Measurements from ENCODE around the gene VAPA. TPM values are rescaled to one million over a fixed set of nuclear protein-coding genes. Genes with fewer than 3 reads are reported as not detected.

The VAPA gene
- total RNA-seq, 1 donor from 2014 or later: 169 TPM

GRCh38 chr18:9958861-9959399 is 45.1 kb downstream of the VAPA start:
- no peaks in the 10 kb centered on the region for H3K36me3 ChIP-seq (ENCODE audit: control insufficient read depth, insufficient read depth, low read length)
- H3K4me3 ChIP-seq (ENCODE audit: low read depth, low read length): no peak overlapping the region
- DNase-seq (ENCODE audit: low read depth): no peak
- no peaks in the 10 kb centered on the region for H3K27me3 ChIP-seq (ENCODE audit: control insufficient read depth, insufficient read depth, low read length)
- TF ChIP-seq, protein P1, sequence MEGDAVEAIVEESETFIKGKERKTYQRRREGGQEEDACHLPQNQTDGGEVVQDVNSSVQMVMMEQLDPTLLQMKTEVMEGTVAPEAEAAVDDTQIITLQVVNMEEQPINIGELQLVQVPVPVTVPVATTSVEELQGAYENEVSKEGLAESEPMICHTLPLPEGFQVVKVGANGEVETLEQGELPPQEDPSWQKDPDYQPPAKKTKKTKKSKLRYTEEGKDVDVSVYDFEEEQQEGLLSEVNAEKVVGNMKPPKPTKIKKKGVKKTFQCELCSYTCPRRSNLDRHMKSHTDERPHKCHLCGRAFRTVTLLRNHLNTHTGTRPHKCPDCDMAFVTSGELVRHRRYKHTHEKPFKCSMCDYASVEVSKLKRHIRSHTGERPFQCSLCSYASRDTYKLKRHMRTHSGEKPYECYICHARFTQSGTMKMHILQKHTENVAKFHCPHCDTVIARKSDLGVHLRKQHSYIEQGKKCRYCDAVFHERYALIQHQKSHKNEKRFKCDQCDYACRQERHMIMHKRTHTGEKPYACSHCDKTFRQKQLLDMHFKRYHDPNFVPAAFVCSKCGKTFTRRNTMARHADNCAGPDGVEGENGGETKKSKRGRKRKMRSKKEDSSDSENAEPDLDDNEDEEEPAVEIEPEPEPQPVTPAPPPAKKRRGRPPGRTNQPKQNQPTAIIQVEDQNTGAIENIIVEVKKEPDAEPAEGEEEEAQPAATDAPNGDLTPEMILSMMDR (IDR thresholded peaks at IDR 0.05; ENCODE audit: insufficient read depth, low read length, poor library complexity, severe bottlenecking): no peak

DNA sequence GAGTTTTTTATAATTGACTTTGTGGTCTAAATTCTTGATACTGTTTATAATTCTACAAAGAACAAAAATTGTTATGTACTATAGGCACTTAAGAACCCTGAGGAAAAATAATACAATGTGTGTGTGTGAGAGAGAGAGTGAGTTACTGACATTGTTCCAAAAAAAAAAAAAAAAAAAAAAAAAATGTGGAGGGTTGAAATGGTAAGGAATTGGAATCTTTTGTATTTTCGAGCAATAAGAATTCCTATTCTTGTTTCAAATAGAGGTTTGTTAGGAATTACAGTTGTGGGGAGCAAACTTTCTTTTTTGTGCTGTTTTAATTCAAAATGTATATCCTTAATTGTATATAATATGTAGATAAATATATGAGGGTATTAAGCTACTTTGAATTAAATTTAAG is 45.7 kb downstream of the VAPA start:
- H3K4me3 ChIP-seq (ENCODE audit: low read depth, low read length): no peak overlapping the region
- no peaks in the 10 kb centered on the region for H3K36me3 ChIP-seq (ENCODE audit: control insufficient read depth, insufficient read depth, low read length)
- H3K27me3 ChIP-seq (ENCODE audit: control insufficient read depth, insufficient read depth, low read length): no peaks in the 10 kb centered on the region
- TF ChIP-seq, protein P1 (IDR thresholded peaks at IDR 0.05; ENCODE audit: insufficient read depth, low read length, poor library complexity, severe bottlenecking): no peak
- DNase-seq (ENCODE audit: low read depth): no peak

DNA sequence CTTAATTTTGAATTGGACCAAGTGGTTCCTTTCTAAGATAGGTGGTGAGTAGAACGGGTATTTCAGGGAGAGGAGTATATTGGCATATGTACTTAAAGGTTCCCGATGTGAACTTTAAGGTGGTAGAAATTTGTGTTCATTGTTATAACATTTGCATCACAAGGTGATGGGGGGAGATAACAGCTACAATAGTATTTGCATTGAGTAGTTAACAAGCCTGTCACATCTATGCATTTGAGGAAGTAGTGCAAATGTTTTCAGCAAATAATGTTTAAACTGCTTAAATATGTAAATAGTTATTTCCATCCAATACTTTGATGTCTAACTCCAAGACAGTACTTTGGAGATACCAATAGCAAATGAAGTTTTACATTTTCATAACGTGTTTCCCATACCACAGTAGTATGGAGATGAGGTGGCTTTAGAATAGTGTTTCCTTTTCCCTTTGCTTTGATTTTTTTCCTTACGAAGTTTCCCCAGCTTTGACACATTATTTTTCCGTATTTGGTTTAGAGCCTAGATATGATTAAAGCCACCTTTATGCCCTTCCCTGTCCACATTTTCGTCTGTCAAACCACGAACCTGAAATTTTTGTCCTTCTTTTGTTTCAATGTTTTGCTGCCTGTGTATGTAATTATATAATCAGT is 46.6 kb downstream of the VAPA start:
- no peak overlapping the region for H3K4me3 ChIP-seq (ENCODE audit: low read depth, low read length)
- H3K27me3 ChIP-seq (ENCODE audit: control insufficient read depth, insufficient read depth, low read length): no peaks in the 10 kb centered on the region
- DNase-seq (ENCODE audit: low read depth): no peak
- H3K36me3 ChIP-seq (ENCODE audit: control insufficient read depth, insufficient read depth, low read length): no peaks in the 10 kb centered on the region
- TF ChIP-seq, protein P1 (IDR thresholded peaks at IDR 0.05; ENCODE audit: insufficient read depth, low read length, poor library complexity, severe bottlenecking): no peak

DNA sequence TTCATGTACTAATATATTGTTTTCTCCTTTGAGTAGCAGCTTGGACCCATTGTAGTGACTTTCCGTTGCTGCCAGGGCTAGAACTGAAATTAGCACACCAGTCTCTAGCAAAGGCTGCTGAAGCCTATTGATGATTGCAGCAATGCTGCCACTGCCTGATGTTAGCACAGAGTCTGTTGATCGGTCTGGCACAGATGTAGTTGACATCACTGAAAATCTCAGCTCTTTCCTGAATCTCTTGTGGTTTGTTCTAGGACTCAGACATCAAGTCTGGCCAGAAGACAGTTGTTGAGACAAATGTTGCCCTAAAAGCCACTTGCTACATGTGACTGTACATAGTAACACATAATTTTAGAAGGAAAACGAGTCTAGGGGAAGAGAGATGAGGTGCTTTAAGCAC is 47.2 kb downstream of the VAPA start:
- no peak overlapping the region for H3K4me3 ChIP-seq (ENCODE audit: low read depth, low read length)
- no peaks in the 10 kb centered on the region for H3K27me3 ChIP-seq (ENCODE audit: control insufficient read depth, insufficient read depth, low read length)
- H3K36me3 ChIP-seq (ENCODE audit: control insufficient read depth, insufficient read depth, low read length): no peaks in the 10 kb centered on the region
- no peak for DNase-seq (ENCODE audit: low read depth)
- TF ChIP-seq, protein P1 (IDR thresholded peaks at IDR 0.05; ENCODE audit: insufficient read depth, low read length, poor library complexity, severe bottlenecking): no peak

- H3K36me3 ChIP-seq (ENCODE audit: control insufficient read depth, insufficient read depth, low read length): no peaks in the 10 kb centered on the region
- H3K27me3 ChIP-seq (ENCODE audit: control insufficient read depth, insufficient read depth, low read length): peaks cover 4% of the 10 kb centered on the region
- TF ChIP-seq, protein P1 (IDR thresholded peaks at IDR 0.05; ENCODE audit: insufficient read depth, low read length, poor library complexity, severe bottlenecking): no peak
- no peak overlapping the region for H3K4me3 ChIP-seq (ENCODE audit: low read depth, low read length)
- DNase-seq (ENCODE audit: low read depth): no peak
These were observed 52.2 kb downstream of the VAPA start for GRCh38 chr18:9965711-9966624.
